Measurements from ENCODE around the gene PIK3C2G. TPM values are rescaled to one million over a fixed set of nuclear protein-coding genes. Genes with fewer than 3 reads are reported as not detected.

The PIK3C2G gene
- total RNA-seq, 1 donor from 2014 or later, result 26.0 TPM

DNA sequence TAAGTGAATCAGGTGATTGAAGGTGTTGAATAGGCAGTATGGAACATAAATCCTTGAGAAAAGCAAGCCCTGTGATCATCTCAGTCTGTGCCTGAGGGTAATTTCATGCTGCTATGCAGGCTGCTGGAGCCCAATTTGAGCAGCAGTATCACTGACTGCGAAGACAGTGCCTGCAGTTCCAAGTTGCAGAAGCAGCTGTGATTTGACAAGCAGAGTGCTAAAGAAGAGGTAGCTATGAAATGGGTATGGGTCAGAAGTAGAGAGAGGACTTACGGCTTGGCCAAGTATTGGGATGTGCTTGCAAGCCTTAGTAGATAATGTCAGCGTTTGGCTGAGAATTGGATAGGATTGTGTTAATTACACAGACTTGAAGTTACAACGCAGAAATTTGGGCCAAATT, 22.5 kb downstream of the PIK3C2G start:
- peaks cover 11% of the 10 kb centered on the region for H3K9me3 Mint-ChIP-seq (ENCODE audit: low read depth)
- DNase-seq (ENCODE audit: low spot score, unreplicated experiment), result no peak
- no peak overlapping the region for H3K27ac Mint-ChIP-seq
- H3K4me1 Mint-ChIP-seq (ENCODE audit: low read depth), result no peaks in the 10 kb centered on the region
- peaks cover 13% of the 10 kb centered on the region for H3K36me3 Mint-ChIP-seq (ENCODE audit: insufficient read depth)
- TF ChIP-seq, protein P1, sequence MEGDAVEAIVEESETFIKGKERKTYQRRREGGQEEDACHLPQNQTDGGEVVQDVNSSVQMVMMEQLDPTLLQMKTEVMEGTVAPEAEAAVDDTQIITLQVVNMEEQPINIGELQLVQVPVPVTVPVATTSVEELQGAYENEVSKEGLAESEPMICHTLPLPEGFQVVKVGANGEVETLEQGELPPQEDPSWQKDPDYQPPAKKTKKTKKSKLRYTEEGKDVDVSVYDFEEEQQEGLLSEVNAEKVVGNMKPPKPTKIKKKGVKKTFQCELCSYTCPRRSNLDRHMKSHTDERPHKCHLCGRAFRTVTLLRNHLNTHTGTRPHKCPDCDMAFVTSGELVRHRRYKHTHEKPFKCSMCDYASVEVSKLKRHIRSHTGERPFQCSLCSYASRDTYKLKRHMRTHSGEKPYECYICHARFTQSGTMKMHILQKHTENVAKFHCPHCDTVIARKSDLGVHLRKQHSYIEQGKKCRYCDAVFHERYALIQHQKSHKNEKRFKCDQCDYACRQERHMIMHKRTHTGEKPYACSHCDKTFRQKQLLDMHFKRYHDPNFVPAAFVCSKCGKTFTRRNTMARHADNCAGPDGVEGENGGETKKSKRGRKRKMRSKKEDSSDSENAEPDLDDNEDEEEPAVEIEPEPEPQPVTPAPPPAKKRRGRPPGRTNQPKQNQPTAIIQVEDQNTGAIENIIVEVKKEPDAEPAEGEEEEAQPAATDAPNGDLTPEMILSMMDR (IDR thresholded peaks at IDR 0.05; ENCODE audit: unreplicated experiment), result no peak
- H3K4me3 Mint-ChIP-seq (ENCODE audit: low read depth), result no peak overlapping the region
- H3K27me3 Mint-ChIP-seq, result no peaks in the 10 kb centered on the region

DNA sequence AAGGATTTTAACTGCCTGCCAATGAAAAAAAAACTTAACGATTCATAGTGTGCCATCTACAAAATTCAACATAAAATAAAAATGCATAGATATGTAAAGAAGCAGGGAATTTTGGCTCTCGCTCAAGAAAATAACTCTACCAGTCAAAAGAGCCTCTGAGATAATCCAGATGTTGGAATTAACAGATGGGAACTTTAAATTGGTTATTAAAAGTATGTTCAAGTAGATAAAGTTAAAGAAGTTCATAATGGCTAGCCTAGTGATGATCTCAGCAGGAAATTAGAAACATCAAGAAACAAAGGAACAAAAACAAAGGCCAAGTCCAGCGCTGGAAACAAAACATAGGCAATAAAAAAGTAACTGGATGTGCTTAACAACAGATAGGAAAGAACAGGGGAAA, 23.1 kb downstream of the PIK3C2G start:
- Mint-ChIP-seq H3K27ac (no peak overlapping the region), H3K27me3 (no peaks in the 10 kb centered on the region), H3K4me3 (ENCODE audit: low read depth) (no peak overlapping the region), H3K4me1 (ENCODE audit: low read depth) (no peaks in the 10 kb centered on the region), H3K9me3 (ENCODE audit: low read depth) (peaks cover 11% of the 10 kb centered on the region), H3K36me3 (ENCODE audit: insufficient read depth) (peaks cover 13% of the 10 kb centered on the region)
- TF ChIP-seq, protein P1 (IDR thresholded peaks at IDR 0.05; ENCODE audit: unreplicated experiment), result no peak
- no peak for DNase-seq (ENCODE audit: low spot score, unreplicated experiment)

DNA sequence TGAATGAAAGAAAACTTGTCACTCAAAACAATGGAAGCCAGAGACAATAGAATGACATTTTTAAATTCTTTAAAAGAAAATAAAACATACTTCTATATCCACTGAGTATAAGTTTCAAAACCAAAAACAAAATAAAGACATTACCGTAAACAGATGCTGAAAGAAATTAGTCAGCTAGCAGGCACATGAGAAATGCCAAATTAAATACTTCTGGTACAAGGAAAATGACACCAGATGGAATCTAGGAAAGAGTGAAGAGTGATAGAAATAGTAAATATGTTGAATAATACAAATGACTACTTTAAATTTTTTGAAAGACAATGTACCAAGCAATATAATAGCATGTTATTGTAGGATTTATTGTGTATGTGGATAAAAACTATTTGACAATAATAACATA, 23.8 kb downstream of the PIK3C2G start:
- DNase-seq (ENCODE audit: low spot score, unreplicated experiment), result no peak
- Mint-ChIP-seq H3K27me3 (no peaks in the 10 kb centered on the region), H3K4me1 (ENCODE audit: low read depth) (no peaks in the 10 kb centered on the region), H3K27ac (no peak overlapping the region), H3K9me3 (ENCODE audit: low read depth) (peaks cover 11% of the 10 kb centered on the region), H3K4me3 (ENCODE audit: low read depth) (no peak overlapping the region), H3K36me3 (ENCODE audit: insufficient read depth) (peaks cover 13% of the 10 kb centered on the region)
- TF ChIP-seq, protein P1 (IDR thresholded peaks at IDR 0.05; ENCODE audit: unreplicated experiment), result no peak

DNA sequence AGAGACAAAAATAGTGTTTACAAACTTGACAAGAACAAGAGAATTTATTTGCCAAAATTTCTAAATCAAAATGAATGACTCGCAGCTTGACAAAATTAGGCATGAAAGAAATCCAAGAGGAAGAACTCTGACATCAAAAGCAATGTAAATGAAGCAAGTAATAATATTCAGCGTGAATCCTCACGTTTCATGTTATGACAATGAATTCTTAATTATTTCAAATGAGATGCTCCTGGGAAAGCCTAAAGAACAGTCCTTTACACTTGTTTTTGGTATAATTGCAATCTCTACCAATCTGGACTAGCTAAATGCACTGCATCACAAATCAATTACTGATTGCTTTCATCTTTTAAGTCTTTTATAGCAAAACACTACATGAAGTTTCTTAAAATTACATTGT, 29.1 kb downstream of the PIK3C2G start:
- peaks cover 15% of the 10 kb centered on the region for H3K36me3 Mint-ChIP-seq (ENCODE audit: insufficient read depth)
- no peak overlapping the region for H3K27ac Mint-ChIP-seq
- H3K9me3 Mint-ChIP-seq (ENCODE audit: low read depth), result peaks cover 9% of the 10 kb centered on the region
- no peak overlapping the region for H3K4me3 Mint-ChIP-seq (ENCODE audit: low read depth)
- DNase-seq (ENCODE audit: low spot score, unreplicated experiment), result no peak
- no peaks in the 10 kb centered on the region for H3K27me3 Mint-ChIP-seq
- no peaks in the 10 kb centered on the region for H3K4me1 Mint-ChIP-seq (ENCODE audit: low read depth)
- TF ChIP-seq, protein P1 (IDR thresholded peaks at IDR 0.05; ENCODE audit: unreplicated experiment), result no peak

DNA sequence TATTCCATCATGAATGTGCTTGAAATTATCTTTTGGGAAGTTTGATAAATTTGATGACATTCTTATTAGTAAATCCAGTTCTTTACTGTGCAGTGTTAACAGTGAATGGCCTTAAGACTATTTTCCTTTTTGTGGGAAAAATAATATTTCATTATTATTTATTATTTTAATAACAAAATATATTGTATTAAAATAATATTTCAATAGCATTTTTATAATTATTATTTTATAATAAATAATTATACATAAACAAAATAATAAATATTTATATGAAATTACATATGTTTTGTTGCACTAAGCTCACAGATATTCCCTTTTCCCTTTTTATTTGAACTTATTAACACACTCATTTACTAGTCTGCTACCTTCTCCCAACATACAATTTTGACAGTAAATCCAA, 33.6 kb downstream of the PIK3C2G start:
- Mint-ChIP-seq H3K27me3 (no peaks in the 10 kb centered on the region), H3K27ac (no peak overlapping the region), H3K4me3 (ENCODE audit: low read depth) (no peak overlapping the region), H3K36me3 (ENCODE audit: insufficient read depth) (peaks cover 17% of the 10 kb centered on the region), H3K9me3 (ENCODE audit: low read depth) (peaks cover 7% of the 10 kb centered on the region), H3K4me1 (ENCODE audit: low read depth) (no peaks in the 10 kb centered on the region)
- TF ChIP-seq, protein P1 (IDR thresholded peaks at IDR 0.05; ENCODE audit: unreplicated experiment), result no peak
- DNase-seq (ENCODE audit: low spot score, unreplicated experiment), result no peak
